ENCODE data around the gene ABCC6. TPM values are rescaled to one million over a fixed set of nuclear protein-coding genes. Genes with fewer than 3 reads are reported as not detected.

ABCC6 gene
- total and polyA plus RNA-seq, 4 donors, result 50.6 to 162 (median 95.9) TPM

DNA sequence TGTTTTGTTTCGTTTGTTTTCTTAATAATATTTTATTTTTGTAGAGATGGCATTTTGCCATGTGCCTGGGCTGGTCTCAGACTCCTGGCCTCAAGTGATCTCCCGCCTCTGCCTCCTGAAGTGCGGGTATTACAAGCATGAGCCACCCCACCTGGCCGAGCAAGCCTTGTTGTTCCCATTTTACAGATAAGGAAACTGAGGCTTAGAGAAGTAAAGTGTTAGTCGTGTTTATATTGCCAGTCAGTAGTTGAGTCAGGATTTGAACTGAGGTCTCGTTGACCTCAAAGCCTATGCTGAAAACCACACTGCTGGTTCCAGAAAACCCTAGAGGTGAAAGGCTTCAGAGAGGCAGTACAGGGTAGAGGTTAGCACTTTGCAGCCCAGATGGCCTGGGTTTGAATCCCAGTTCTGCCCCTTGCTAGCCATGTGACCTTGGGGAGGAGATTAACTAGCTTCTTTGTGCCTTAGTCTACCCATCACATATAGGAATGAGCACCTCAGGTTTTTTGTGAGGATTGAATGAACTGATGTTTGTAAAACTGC lies 102.0 kb downstream of the ABCC6 start:
- H3K4me3 ChIP-seq (ENCODE audit: low read depth in 1 of 3, low read length in 3 of 3), result no peak overlapping the region
- no peaks in the 10 kb centered on the region for H3K4me1 ChIP-seq (ENCODE audit: control insufficient read depth in 4 of 4, insufficient read depth in 4 of 4, low read length in 3 of 4)
- peaks cover 0 to 3% (median 1%) of the 10 kb centered on the region in 4 donors for H3K9me3 ChIP-seq (ENCODE audit: control insufficient read depth in 4 of 4, low read length in 3 of 4)
- H3K27ac ChIP-seq (ENCODE audit: low read depth in 1 of 2, low read length in 2 of 2), result no peak overlapping the region
- no peaks in the 10 kb centered on the region for H3K27me3 ChIP-seq (ENCODE audit: control insufficient read depth in 4 of 4, insufficient read depth in 4 of 4, low read length in 3 of 4)
- H3K9ac ChIP-seq (ENCODE audit: low read depth in 1 of 2, low read length in 2 of 2), result no peak overlapping the region
- TF ChIP-seq EGR1 (IDR thresholded peaks at IDR 0.05; ENCODE audit: low read depth in 2 of 2) (no peak), GABPA (IDR thresholded peaks at IDR 0.05 in 1 of 2, conservative IDR thresholded peaks at IDR 0.05 in 1 of 2) (no peak), FOXA2 (IDR thresholded peaks at IDR 0.05) (no peak), RAD21 (IDR thresholded peaks at IDR 0.05) (no peak), TAF1 (conservative IDR thresholded peaks at IDR 0.05) (no peak), YY1 (IDR thresholded peaks at IDR 0.05) (no peak), JUND (IDR thresholded peaks at IDR 0.05) (no peak), ATF3 (IDR thresholded peaks at IDR 0.05) (no peak), ZBTB33 (IDR thresholded peaks at IDR 0.05) (no peak), HNF4G (IDR thresholded peaks at IDR 0.05) (no peak), RXRA (IDR thresholded peaks at IDR 0.05) (no peak), HNF4A (conservative IDR thresholded peaks at IDR 0.05) (no peak)
- TF ChIP-seq, protein P1, sequence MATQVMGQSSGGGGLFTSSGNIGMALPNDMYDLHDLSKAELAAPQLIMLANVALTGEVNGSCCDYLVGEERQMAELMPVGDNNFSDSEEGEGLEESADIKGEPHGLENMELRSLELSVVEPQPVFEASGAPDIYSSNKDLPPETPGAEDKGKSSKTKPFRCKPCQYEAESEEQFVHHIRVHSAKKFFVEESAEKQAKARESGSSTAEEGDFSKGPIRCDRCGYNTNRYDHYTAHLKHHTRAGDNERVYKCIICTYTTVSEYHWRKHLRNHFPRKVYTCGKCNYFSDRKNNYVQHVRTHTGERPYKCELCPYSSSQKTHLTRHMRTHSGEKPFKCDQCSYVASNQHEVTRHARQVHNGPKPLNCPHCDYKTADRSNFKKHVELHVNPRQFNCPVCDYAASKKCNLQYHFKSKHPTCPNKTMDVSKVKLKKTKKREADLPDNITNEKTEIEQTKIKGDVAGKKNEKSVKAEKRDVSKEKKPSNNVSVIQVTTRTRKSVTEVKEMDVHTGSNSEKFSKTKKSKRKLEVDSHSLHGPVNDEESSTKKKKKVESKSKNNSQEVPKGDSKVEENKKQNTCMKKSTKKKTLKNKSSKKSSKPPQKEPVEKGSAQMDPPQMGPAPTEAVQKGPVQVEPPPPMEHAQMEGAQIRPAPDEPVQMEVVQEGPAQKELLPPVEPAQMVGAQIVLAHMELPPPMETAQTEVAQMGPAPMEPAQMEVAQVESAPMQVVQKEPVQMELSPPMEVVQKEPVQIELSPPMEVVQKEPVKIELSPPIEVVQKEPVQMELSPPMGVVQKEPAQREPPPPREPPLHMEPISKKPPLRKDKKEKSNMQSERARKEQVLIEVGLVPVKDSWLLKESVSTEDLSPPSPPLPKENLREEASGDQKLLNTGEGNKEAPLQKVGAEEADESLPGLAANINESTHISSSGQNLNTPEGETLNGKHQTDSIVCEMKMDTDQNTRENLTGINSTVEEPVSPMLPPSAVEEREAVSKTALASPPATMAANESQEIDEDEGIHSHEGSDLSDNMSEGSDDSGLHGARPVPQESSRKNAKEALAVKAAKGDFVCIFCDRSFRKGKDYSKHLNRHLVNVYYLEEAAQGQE (IDR thresholded peaks at IDR 0.05), result no peak
- TF ChIP-seq, protein P2, sequence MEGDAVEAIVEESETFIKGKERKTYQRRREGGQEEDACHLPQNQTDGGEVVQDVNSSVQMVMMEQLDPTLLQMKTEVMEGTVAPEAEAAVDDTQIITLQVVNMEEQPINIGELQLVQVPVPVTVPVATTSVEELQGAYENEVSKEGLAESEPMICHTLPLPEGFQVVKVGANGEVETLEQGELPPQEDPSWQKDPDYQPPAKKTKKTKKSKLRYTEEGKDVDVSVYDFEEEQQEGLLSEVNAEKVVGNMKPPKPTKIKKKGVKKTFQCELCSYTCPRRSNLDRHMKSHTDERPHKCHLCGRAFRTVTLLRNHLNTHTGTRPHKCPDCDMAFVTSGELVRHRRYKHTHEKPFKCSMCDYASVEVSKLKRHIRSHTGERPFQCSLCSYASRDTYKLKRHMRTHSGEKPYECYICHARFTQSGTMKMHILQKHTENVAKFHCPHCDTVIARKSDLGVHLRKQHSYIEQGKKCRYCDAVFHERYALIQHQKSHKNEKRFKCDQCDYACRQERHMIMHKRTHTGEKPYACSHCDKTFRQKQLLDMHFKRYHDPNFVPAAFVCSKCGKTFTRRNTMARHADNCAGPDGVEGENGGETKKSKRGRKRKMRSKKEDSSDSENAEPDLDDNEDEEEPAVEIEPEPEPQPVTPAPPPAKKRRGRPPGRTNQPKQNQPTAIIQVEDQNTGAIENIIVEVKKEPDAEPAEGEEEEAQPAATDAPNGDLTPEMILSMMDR (IDR thresholded peaks at IDR 0.05; ENCODE audit: low read depth, low read length, missing input control), result no peak
- TF ChIP-seq, protein P3, sequence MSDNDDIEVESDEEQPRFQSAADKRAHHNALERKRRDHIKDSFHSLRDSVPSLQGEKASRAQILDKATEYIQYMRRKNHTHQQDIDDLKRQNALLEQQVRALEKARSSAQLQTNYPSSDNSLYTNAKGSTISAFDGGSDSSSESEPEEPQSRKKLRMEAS (IDR thresholded peaks at IDR 0.05), result no peak
- peaks cover 0 to 2% (median 0%) of the 10 kb centered on the region in 4 donors for H3K36me3 ChIP-seq (ENCODE audit: control insufficient read depth in 4 of 4, insufficient read depth in 3 of 4, low read depth in 1 of 4, low read length in 3 of 4)
- DNase-seq (ENCODE audit: low spot score), result no peak
- 77% methylated on average over 6 of the region's 6 CpGs for WGBS
